22Rv1 (cell line): ENCODE data around the gene CDK5RAP2.

Experiments used
- H3K27ac ChIP-seq: fragments of 450-650 bp; 2 replicates; pipeline ENCODE4 v1.5.1; 2017
- ZFX ChIP-seq: fragments of 450-650 bp; IDR thresholded peaks from 2 replicates; pipeline ENCODE4 v1.6.1; 2017; ENCODE audit warnings: antibody characterized with exemption, borderline replicate concordance
- TF ChIP-seq, protein P1 (sequence below): fragments of 450-650 bp; IDR thresholded peaks from 2 replicates; pipeline ENCODE4 v1.5.1; 2017; ENCODE audit warnings: mild to moderate bottlenecking

The CDK5RAP2 gene

DNA sequence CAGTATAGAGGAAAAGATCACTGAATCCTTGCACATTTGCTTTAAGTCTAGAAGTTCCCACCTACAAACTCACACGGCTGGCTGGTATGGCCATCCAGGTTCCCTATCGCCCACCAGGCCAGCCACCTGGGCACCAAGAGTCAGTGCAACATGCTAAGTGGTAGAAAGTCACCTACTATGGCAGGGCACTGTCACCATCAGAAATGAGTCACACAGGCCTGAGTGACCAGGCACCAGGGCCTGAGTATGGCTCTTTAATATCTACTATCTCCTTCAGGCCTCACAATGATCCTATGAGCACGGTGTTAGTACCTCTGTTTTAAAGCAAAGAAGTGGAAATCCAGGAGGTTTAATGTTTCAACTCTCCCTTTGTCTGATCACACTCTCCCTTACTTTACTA is 156.2 kb downstream of the CDK5RAP2 start:
- H3K27ac ChIP-seq, result no peak overlapping the region
- TF ChIP-seq, protein P1, sequence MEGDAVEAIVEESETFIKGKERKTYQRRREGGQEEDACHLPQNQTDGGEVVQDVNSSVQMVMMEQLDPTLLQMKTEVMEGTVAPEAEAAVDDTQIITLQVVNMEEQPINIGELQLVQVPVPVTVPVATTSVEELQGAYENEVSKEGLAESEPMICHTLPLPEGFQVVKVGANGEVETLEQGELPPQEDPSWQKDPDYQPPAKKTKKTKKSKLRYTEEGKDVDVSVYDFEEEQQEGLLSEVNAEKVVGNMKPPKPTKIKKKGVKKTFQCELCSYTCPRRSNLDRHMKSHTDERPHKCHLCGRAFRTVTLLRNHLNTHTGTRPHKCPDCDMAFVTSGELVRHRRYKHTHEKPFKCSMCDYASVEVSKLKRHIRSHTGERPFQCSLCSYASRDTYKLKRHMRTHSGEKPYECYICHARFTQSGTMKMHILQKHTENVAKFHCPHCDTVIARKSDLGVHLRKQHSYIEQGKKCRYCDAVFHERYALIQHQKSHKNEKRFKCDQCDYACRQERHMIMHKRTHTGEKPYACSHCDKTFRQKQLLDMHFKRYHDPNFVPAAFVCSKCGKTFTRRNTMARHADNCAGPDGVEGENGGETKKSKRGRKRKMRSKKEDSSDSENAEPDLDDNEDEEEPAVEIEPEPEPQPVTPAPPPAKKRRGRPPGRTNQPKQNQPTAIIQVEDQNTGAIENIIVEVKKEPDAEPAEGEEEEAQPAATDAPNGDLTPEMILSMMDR, result no peak
- TF ChIP-seq ZFX, result no peak

DNA sequence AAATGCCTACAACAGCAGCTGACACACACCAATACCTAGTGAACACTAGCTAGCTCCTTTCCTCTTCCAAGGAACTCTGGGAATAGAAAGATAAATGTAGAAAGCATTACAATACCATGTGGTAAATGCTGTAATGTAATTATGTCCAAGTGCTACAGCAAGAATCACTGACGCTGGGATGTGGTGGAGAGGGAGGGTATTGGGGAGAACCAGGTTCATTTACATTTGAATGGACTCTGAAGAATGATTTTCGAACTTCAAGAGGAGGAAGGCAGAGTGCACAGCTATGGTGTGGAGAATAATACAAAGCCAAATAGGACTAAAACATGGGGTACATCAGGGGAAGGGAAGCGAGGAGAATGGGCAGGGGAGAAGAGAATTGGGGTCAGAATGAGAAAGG is 158.0 kb downstream of the CDK5RAP2 start:
- no peak overlapping the region for H3K27ac ChIP-seq
- no peak for TF ChIP-seq ZFX
- TF ChIP-seq, protein P1, result no peak

DNA sequence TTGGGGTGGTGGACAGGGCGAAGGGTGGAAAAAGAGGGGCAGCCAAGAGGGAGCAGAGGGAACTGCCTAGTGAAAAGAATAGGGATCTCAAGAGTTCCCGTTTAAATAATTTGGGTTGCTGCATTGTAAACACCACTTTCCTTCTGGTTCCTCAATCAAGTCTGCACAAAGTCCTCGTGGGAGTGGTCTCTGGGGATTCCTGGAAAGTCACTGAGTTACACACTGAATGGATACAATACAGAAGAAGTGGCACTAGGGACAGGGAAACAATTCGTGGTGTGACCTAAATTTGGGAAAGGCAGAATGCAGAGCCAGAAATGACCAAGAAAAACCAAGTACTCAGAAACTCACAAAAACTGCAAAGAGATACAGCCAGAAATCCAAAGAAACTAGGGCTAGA is 161.7 kb downstream of the CDK5RAP2 start:
- no peak overlapping the region for H3K27ac ChIP-seq
- TF ChIP-seq ZFX, result no peak
- TF ChIP-seq, protein P1, result no peak

DNA sequence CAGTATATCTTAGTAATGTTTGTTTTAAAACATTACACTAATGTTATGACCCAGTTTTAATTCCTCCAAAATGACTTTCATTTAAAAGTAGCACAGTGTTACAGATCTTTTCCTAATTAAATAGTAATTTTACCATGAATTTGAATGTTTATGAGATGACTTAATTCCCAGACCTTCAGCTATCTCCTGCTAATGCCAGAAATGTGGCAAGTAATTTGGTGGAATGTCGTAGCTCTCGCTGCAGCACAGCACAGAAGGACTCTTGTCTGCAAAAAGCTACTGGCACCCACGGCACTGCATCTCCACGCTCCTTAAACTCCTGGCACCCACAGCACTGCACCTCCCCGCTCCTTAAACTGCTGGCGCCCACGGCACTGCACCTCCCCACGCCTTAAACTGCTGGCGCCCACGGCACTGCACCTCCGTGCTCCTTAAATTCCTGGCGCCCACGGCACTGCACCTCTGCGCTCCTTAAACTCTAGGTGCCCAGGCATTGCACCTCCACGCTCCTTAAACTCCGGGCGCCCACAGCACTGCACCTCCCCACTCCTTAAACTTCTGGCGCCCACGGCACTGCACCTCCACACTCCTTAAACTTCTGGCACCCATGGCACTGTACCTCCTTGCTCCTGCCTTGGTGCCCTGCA is 163.1 kb downstream of the CDK5RAP2 start:
- TF ChIP-seq, protein P1, result no peak
- no peak for TF ChIP-seq ZFX
- H3K27ac ChIP-seq, result no peak overlapping the region

DNA sequence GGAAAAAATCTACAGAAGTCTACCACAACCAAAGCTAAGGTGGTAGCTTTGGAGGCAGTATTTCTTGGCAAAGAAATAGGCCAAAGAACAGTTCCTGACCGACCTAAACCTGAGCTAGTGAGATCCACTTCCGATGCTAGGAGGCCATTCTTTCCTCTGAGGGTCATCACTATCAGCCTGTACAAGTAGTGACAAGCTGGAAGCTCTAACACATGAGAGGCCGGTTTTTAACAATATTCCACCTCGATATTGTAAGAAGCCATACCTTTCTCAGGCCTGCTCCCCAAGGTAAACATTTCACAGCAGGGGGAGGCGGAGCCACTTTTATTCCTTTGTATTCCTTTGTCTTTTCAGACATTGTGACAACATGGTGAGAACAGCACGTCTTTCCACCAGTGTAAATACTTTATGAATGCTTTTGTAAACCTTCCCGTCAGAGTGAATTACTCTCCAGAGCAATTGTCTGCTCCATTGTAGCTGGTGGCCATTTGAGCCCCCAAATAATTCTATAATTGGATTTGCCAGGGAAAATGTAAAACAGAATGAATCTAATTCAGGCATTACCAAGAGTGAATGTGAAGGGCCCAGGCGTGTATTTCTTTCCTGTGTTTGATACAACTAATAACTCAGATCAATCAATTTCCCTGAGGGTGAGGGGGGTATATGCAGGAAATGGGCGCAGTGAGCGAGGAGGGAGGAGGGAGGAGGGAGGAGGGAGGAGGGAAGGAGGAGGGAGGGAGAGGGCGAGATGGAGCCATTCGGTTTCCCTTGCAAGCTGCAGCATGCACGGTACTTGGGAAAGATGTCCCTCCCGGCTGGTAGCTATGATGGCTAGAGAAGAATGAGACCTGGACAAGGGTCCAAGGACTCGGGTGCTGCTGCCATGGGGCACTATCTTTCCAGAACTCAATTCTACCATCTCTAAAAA is 166.6 kb downstream of the CDK5RAP2 start:
- TF ChIP-seq ZFX, result no peak
- TF ChIP-seq, protein P1, result no peak

DNA sequence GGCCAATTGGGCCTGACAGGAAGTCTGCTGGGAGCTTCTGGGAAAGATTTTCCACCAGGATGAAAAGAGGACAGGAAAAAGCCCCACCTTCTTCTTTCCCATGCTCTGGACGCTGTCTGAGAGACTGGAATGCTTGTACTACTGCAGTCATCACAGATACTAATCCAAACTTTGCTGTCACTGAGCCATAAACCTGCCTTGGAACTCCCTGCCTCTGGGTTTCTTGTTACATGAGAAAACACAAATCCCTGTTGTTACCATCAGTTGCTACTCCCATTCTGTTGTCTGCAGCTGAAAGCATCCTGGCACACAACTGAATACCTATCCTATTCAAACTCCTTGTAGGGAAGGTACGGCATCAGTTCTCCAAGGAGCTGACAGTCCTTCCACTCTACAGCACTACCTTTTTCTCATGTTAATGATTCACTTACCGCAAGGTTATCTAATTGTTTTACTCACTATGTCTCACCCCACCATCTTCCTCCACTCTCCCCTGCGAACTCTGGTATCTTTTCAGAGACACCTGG is 167.5 kb downstream of the CDK5RAP2 start:
- TF ChIP-seq, protein P1, result no peak
- no peak for TF ChIP-seq ZFX
- no peak overlapping the region for H3K27ac ChIP-seq

More for the DNA sequence above, 166.6 kb downstream of the CDK5RAP2 start:
- no peak overlapping the region for H3K27ac ChIP-seq
